Diencephalon (tissue), 1 donor: ENCODE measurements around the gene TXNDC5. TPM values are rescaled to one million over a fixed set of nuclear protein-coding genes. Genes with fewer than 3 reads are reported as not detected.

Experiments used
- total RNA-seq: library from RNA; depleted of rRNA; stranded (reverse); fragments of >200 nt; gene quantifications from one replicate; pipeline ENCODE4 v1.2.3, GENCODE V29; 2014

Gene TXNDC5
- total RNA-seq = 46.8 TPM

DNA sequence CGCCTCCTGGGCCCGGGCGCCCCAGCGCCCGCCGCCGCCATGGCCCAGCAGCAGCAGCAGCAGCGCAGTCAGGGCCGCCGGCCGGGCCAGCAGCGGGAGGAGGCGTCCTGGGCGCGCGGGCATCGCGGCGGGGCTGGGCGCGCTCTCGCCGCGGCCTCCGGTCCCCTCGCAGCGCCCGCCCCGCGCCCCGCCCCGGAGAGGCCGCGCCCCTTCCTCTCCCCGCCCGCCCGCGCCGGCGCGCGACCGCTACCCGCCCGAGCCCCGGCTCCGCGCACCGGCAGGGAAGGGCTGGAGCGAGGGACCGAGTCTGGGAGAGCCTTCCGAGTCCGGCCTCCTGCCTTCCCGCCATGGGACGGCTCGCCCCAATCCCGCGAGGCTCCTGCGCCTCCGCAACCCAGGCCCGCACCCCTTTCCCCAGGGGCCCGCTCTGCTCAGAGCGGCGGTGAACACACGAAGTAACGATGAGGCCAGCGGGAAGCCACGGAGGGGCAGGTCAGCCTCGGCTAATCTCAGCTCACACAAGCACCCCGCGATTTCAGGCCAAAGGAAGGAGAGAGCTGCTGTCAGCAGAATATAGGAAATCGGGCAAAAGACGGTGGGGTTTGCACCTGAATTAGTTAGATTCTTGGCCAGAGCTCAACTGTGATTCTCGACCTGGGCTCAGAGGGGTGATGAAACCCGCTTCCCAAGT, at the start of gene TXNDC5:
Gene TXNDC5, minus strand, starts transcription at position 135 of the 691 bp plus-strand sequence. Its CDS starts 12 bp downstream, at position 123.

Other genes starting within 250 kb of the TXNDC5 start
- 5.1 TPM for gene BMP6, start 184.7 kb downstream of the TXNDC5 start, total RNA-seq
- gene BLOC1S5, start 153.6 kb upstream of the TXNDC5 start, total RNA-seq = 19.1 TPM
- 42.4 TPM for gene EEF1E1, start 191.8 kb upstream of the TXNDC5 start, total RNA-seq